H9 (cell line): ENCODE results near the gene CDC5L. TPM values are rescaled to one million over a fixed set of nuclear protein-coding genes. Genes with fewer than 3 reads are reported as not detected.
"Not testable (repeated sequence)": the region's sequence is repeated elsewhere in the genome, so short reads cannot be mapped to it uniquely, and the experiment has no call there.

ENCODE experiments used
- DNase-seq: peaks from one replicate; pipeline ENCODE4 v3.0.0-alpha.2; 2017
- H2AFZ ChIP-seq: one replicate; pipeline ENCODE4 v1.6.1; 2013; ENCODE audit warnings: mild to moderate bottlenecking, low read length, control low read depth, moderate library complexity
- H2AK5ac ChIP-seq: 2 replicates; pipeline ENCODE4 v1.6.1; 2013; ENCODE audit warnings: low read length, control low read depth, mixed read lengths; ENCODE audit not compliant: insufficient read length
- H2BK120ac ChIP-seq: one replicate; pipeline ENCODE4 v1.6.1; 2013; ENCODE audit warnings: low read depth, mild to moderate bottlenecking, low read length, control low read depth, inconsistent platforms; ENCODE audit not compliant: poor library complexity, severe bottlenecking
- H2BK12ac ChIP-seq: 2 replicates; pipeline ENCODE4 v1.6.1; 2013; ENCODE audit warnings: low read length, control low read depth, mixed read lengths, low read depth; ENCODE audit not compliant: insufficient read length
- H2BK15ac ChIP-seq: 2 replicates; pipeline ENCODE4 v1.6.1; 2013; ENCODE audit warnings: low read depth, low read length, control low read depth
- H2BK20ac ChIP-seq: one replicate; pipeline ENCODE4 v1.6.1; 2013; ENCODE audit warnings: low read depth, mild to moderate bottlenecking, low read length, control low read depth, inconsistent platforms; ENCODE audit not compliant: poor library complexity, severe bottlenecking
- H2BK5ac ChIP-seq: 2 replicates; pipeline ENCODE4 v1.6.1; 2013; ENCODE audit warnings: low read length, control low read depth, mixed read lengths; ENCODE audit not compliant: insufficient read length
- H3K14ac ChIP-seq: 2 replicates; pipeline ENCODE4 v1.6.1; 2013; ENCODE audit warnings: low read length, control low read depth; ENCODE audit not compliant: insufficient read depth
- H3K18ac ChIP-seq: 2 replicates; pipeline ENCODE4 v1.6.1; 2013; ENCODE audit warnings: low read depth, mild to moderate bottlenecking, mixed read lengths, low read length, control low read depth; ENCODE audit not compliant: insufficient read length
- H3K23ac ChIP-seq: 2 replicates; pipeline ENCODE4 v1.6.1; 2013; ENCODE audit warnings: low read length, control low read depth, mixed read lengths, low read depth; ENCODE audit not compliant: insufficient read length
- H3K23me2 ChIP-seq: 2 replicates; pipeline ENCODE4 v1.6.1; 2013; ENCODE audit warnings: low read depth, mild to moderate bottlenecking, mixed read lengths, low read length, control low read depth; ENCODE audit not compliant: insufficient read length, poor library complexity, severe bottlenecking
- H3K27ac ChIP-seq: 2 replicates; pipeline ENCODE4 v1.5.1; 2013; ENCODE audit warnings: low read length, control low read depth, mixed read lengths, low read depth; ENCODE audit not compliant: insufficient read length
- H3K27me3 ChIP-seq: 2 replicates; pipeline ENCODE4 v1.6.1; 2013; ENCODE audit warnings: low read length, control low read depth, inconsistent platforms; ENCODE audit not compliant: insufficient read depth
- H3K4ac ChIP-seq: 2 replicates; pipeline ENCODE4 v1.6.1; 2013; ENCODE audit warnings: low read depth, mild to moderate bottlenecking, control low read depth, inconsistent platforms, low read length, moderate library complexity
- H3K4me1 ChIP-seq: 2 replicates; pipeline ENCODE4 v1.6.1; 2013; ENCODE audit warnings: low read length, control low read depth, inconsistent platforms; ENCODE audit not compliant: insufficient read depth
- H3K4me2 ChIP-seq: 2 replicates; pipeline ENCODE4 v1.6.1; 2013; ENCODE audit warnings: low read length, control low read depth, mixed read lengths; ENCODE audit not compliant: insufficient read length, insufficient read depth
- H3K56ac ChIP-seq: 2 replicates; pipeline ENCODE4 v1.6.1; 2013; ENCODE audit warnings: low read depth, mild to moderate bottlenecking, mixed read lengths, low read length, control low read depth; ENCODE audit not compliant: insufficient read length
- H3K79me1 ChIP-seq: 2 replicates; pipeline ENCODE4 v1.6.1; 2013; ENCODE audit warnings: low read depth, mild to moderate bottlenecking, moderate library complexity, low read length, control low read depth, inconsistent platforms; ENCODE audit not compliant: insufficient read depth, poor library complexity, severe bottlenecking
- H3K79me2 ChIP-seq: 2 replicates; pipeline ENCODE4 v1.6.1; 2013; ENCODE audit warnings: low read length, control low read depth, inconsistent platforms; ENCODE audit not compliant: insufficient read depth
- H3K9ac ChIP-seq: 2 replicates; pipeline ENCODE4 v1.6.1; 2013; ENCODE audit warnings: low read length, control low read depth, mixed read lengths; ENCODE audit not compliant: insufficient read length; ENCODE audit errors: extremely low read depth
- H3K9me3 ChIP-seq: one replicate; pipeline ENCODE4 v1.6.1; 2013; ENCODE audit warnings: low read depth, low read length, inconsistent platforms; ENCODE audit not compliant: control insufficient read depth
- H3T11ph ChIP-seq: one replicate; pipeline ENCODE4 v1.6.1; 2013; ENCODE audit warnings: mild to moderate bottlenecking, low read length, control low read depth, inconsistent platforms
- H4K20me1 ChIP-seq: one replicate; pipeline ENCODE4 v1.6.1; 2013; ENCODE audit not compliant: control insufficient read depth, insufficient read length, insufficient read depth
- H4K5ac ChIP-seq: 2 replicates; pipeline ENCODE4 v1.6.1; 2013; ENCODE audit warnings: low read depth, mild to moderate bottlenecking, mixed read lengths, low read length, control low read depth; ENCODE audit not compliant: insufficient read length
- H4K8ac ChIP-seq: replicated peaks from 2 replicates; pipeline ENCODE4 v1.6.1; 2013; ENCODE audit warnings: low read length, control low read depth, mixed read lengths, low read depth; ENCODE audit not compliant: insufficient read length
- H4K91ac ChIP-seq: 2 replicates; pipeline ENCODE4 v1.6.1; 2013; ENCODE audit warnings: low read depth, mild to moderate bottlenecking, moderate library complexity, mixed read lengths, low read length, control low read depth; ENCODE audit not compliant: insufficient read length
- H3K27ac Mint-ChIP-seq, 3 experiments: 2 replicates in 2 of 3; 3 replicates in 1 of 3; pipeline ENCODE4 v1.8.0; 2020 to 2021; ENCODE audit warnings: mixed read lengths in 3 of 3, mild to moderate bottlenecking in 1 of 3, moderate library complexity in 1 of 3
- H3K27me3 Mint-ChIP-seq: 2 replicates; pipeline ENCODE4 v1.8.0; 2021; ENCODE audit warnings: low read depth, mild to moderate bottlenecking, moderate library complexity, mixed read lengths
- H3K36me3 Mint-ChIP-seq, 3 experiments: 2 replicates in 2 of 3; 3 replicates in 1 of 3; pipeline ENCODE4 v1.8.0; 2020 to 2021; ENCODE audit warnings: low read depth in 3 of 3, mixed read lengths in 3 of 3; ENCODE audit not compliant: insufficient read depth in 1 of 3
- H3K4me1 Mint-ChIP-seq, 2 experiments: 2 replicates each; pipeline ENCODE4 v1.8.0; 2020; ENCODE audit warnings: mixed read lengths in 2 of 2
- H3K4me3 Mint-ChIP-seq, 2 experiments: 2 replicates in 1 of 2; 3 replicates in 1 of 2; pipeline ENCODE4 v1.8.0; 2020 to 2021; ENCODE audit warnings: mild to moderate bottlenecking in 2 of 2, mixed read lengths in 2 of 2, moderate library complexity in 1 of 2
- H3K9me3 Mint-ChIP-seq, 2 experiments: 2 replicates in 1 of 2; 3 replicates in 1 of 2; pipeline ENCODE4 v1.8.0; 2020; ENCODE audit warnings: mild to moderate bottlenecking in 2 of 2, mixed read lengths in 2 of 2, moderate library complexity in 1 of 2
- WGBS: extraction: QIAGEN DNeasy Blood & Tissue Kit; methylation state at CpG from one replicate; pipeline ENCODE4 v1.1.7; 2013; ENCODE audit warnings: missing lambda C conversion rate, low lambda C conversion rate, mixed read lengths; ENCODE audit not compliant: insufficient read length; ENCODE audit errors: extremely low coverage; 5-methylcytosine and 5-hydroxymethylcytosine counted together
- total RNA-seq: library from RNA; stranded (reverse); gene quantifications from 2 replicates; pipeline ENCODE4 v1.2.1, GENCODE V29; 2021
- TF ChIP-seq, protein P1 (sequence below): fragments of 200-600 bp; sonication (generic); conservative IDR thresholded peaks from 3 replicates; pipeline ENCODE4 v1.8.0; 2021; ENCODE audit warnings: antibody characterized with exemption, mild to moderate bottlenecking

The CDC5L gene
- total RNA-seq, 1 experiment from 2014 or later, result 34.3 TPM

DNA sequence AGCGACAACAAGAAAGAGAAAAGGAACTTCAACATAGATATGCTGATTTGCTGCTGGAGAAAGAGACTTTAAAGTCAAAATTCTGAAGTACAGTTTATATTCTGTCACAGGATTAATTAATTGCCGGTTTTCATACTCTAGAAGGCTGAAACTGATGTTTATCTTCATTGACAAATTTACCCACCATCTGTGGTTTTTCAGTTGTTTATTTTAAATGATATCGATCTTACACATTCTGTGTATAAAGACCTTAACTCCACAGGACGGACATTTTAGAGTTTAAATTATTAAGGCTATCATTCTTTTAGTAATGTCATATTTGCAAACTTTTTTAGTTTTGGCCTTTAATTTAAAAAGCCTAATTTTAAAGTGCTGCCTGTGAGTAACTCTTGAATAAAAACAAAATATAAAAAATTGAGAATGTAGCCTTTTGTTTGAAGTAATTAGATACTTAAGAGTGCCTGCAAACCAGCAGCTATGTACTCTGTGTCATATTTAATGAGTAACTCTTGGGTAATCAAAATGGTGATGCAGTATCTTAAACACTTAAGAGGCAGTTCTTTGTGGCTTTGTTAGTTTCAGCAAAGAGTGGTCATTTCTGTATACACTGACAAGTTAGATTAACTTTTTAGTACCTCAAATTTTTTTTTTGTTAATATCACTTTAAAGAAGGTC lies 59.3 kb downstream of the CDC5L start:
- Histone ChIP-seq H2BK5ac (no peak overlapping the region), H2BK20ac (no peak overlapping the region), H3K18ac (no peak overlapping the region), H4K5ac (no peak overlapping the region), H3K27me3 (no peaks in the 10 kb centered on the region), H3K9ac (no peak overlapping the region), H2BK120ac (no peak overlapping the region), H2BK15ac (no peak overlapping the region), H3K23ac (no peak overlapping the region), H3K14ac (no peak overlapping the region), H3K4me2 (no peak overlapping the region), H3K9me3 (no peaks in the 10 kb centered on the region), H3K79me1 (peaks cover 3% of the 10 kb centered on the region), H3T11ph (no peak overlapping the region), H4K20me1 (no peaks in the 10 kb centered on the region), H2BK12ac (no peak overlapping the region), H4K91ac (no peak overlapping the region), H4K8ac (no peak overlapping the region), H3K79me2 (no peaks in the 10 kb centered on the region), H3K27ac (no peak overlapping the region), H3K56ac (no peak overlapping the region), H3K4ac (no peak overlapping the region), H3K4me1 (no peaks in the 10 kb centered on the region), H3K23me2 (no peaks in the 10 kb centered on the region), H2AK5ac (no peak overlapping the region), H2AFZ (no peak overlapping the region)
- H3K4me3 Mint-ChIP-seq, result no peak overlapping the region
- peaks cover 10 to 12% of the 10 kb centered on the region in 2 experiments for H3K9me3 Mint-ChIP-seq
- no peak for DNase-seq
- H3K4me1 Mint-ChIP-seq, result no peaks in the 10 kb centered on the region
- WGBS, result no CpG with 5 or more reads among the region's 4 CpGs
- no peak overlapping the region for H3K27ac Mint-ChIP-seq
- peaks cover 13 to 48% (median 29%) of the 10 kb centered on the region in 3 experiments for H3K36me3 Mint-ChIP-seq
- no peaks in the 10 kb centered on the region for H3K27me3 Mint-ChIP-seq
- TF ChIP-seq, protein P1, sequence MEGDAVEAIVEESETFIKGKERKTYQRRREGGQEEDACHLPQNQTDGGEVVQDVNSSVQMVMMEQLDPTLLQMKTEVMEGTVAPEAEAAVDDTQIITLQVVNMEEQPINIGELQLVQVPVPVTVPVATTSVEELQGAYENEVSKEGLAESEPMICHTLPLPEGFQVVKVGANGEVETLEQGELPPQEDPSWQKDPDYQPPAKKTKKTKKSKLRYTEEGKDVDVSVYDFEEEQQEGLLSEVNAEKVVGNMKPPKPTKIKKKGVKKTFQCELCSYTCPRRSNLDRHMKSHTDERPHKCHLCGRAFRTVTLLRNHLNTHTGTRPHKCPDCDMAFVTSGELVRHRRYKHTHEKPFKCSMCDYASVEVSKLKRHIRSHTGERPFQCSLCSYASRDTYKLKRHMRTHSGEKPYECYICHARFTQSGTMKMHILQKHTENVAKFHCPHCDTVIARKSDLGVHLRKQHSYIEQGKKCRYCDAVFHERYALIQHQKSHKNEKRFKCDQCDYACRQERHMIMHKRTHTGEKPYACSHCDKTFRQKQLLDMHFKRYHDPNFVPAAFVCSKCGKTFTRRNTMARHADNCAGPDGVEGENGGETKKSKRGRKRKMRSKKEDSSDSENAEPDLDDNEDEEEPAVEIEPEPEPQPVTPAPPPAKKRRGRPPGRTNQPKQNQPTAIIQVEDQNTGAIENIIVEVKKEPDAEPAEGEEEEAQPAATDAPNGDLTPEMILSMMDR, result no peak

DNA sequence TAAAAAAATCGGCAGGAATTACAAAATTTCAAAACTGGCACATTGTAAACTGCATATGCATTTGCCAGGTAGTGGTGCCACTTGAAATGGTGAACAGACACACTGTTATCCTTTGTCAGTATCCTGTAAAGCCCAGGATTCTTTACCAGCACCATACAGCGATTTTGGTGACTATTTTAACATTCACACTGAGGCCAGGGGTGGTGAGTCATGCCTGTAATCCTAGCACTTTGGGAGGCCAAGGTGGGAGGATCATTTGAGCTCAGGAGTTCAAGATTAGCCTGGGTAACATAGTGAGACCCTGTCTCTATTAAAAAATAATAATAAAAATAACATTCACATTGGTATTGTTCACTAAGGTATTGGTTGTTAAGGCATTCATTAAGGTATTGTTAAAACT lies 61.7 kb downstream of the CDC5L start:
- not testable (repeated sequence) for H3K4me1 Mint-ChIP-seq, H3K56ac ChIP-seq, H3K27ac ChIP-seq, H4K20me1 ChIP-seq, H3K4me3 Mint-ChIP-seq, H3T11ph ChIP-seq, H2BK12ac ChIP-seq, H2BK20ac ChIP-seq, DNase-seq, H4K8ac ChIP-seq, H2AK5ac ChIP-seq, H3K9me3 ChIP-seq, H2BK5ac ChIP-seq, H3K23ac ChIP-seq, H3K4ac ChIP-seq, H2AFZ ChIP-seq, H3K4me1 ChIP-seq, H3K9ac ChIP-seq, H3K27me3 Mint-ChIP-seq, H2BK120ac ChIP-seq, H3K27me3 ChIP-seq, H3K79me2 ChIP-seq, H3K23me2 ChIP-seq, H4K5ac ChIP-seq, H3K18ac ChIP-seq, H3K14ac ChIP-seq, H4K91ac ChIP-seq, H3K27ac Mint-ChIP-seq, H3K4me2 ChIP-seq, H2BK15ac ChIP-seq, H3K79me1 ChIP-seq, H3K9me3 Mint-ChIP-seq
- WGBS, result no CpG with 5 or more reads among the region's 2 CpGs
- H3K36me3 Mint-ChIP-seq, result peaks cover 0 to 30% (median 14%) of the 10 kb centered on the region in 3 experiments; a peak in 5 of 7 replicates
